KMS-11 (cell line): ENCODE measurements around the gene OR51L1.

Experiments used
- H2AFZ ChIP-seq: fragments of 200-600 bp; sonication (generic); 2 replicates; pipeline ENCODE4 v1.6.1; 2016; ENCODE audit warnings: antibody characterized with exemption, mixed run types, low read depth
- H3K27ac ChIP-seq: fragments of 200-600 bp; sonication (generic); 2 replicates; pipeline ENCODE4 v1.6.1; 2016; ENCODE audit warnings: mild to moderate bottlenecking, mixed run types
- H3K27me3 ChIP-seq: fragments of 200-600 bp; sonication (generic); 2 replicates; pipeline ENCODE4 v1.6.1; 2017; ENCODE audit warnings: mild to moderate bottlenecking, low read depth, mixed run types, moderate library complexity; ENCODE audit not compliant: insufficient read depth
- H3K36me3 ChIP-seq: fragments of 200-600 bp; sonication (generic); 2 replicates; pipeline ENCODE4 v1.6.1; 2017; ENCODE audit warnings: mild to moderate bottlenecking, mixed run types; ENCODE audit not compliant: insufficient read depth
- H3K4me1 ChIP-seq: fragments of 200-600 bp; sonication (generic); 2 replicates; pipeline ENCODE4 v1.6.1; 2016; ENCODE audit warnings: mild to moderate bottlenecking, low read depth, mixed run types; ENCODE audit not compliant: poor library complexity, severe bottlenecking
- H3K4me2 ChIP-seq: fragments of 200-600 bp; sonication (generic); 2 replicates; pipeline ENCODE4 v1.7.0; 2016; ENCODE audit warnings: mild to moderate bottlenecking, mixed run types
- H3K4me3 ChIP-seq: fragments of 200-600 bp; sonication (generic); IDR thresholded peaks from 2 replicates; pipeline ENCODE4 v1.6.1; 2017; ENCODE audit warnings: low read depth, low read length, mixed read lengths; ENCODE audit not compliant: insufficient read depth
- H3K79me2 ChIP-seq: fragments of 200-600 bp; sonication (generic); 2 replicates; pipeline ENCODE4 v1.6.1; 2016; ENCODE audit warnings: low read depth, mixed run types; ENCODE audit not compliant: insufficient read depth
- H3K9ac ChIP-seq: fragments of 200-600 bp; sonication (generic); 2 replicates; pipeline ENCODE4 v1.6.1; 2016; ENCODE audit warnings: mild to moderate bottlenecking, mixed run types
- H4K20me1 ChIP-seq: fragments of 200-600 bp; sonication (generic); 2 replicates; pipeline ENCODE4 v1.6.1; 2016; ENCODE audit warnings: mild to moderate bottlenecking, mixed run types; ENCODE audit not compliant: insufficient read depth
- CTCF ChIP-seq: fragments of 200-600 bp; sonication (generic); conservative IDR thresholded peaks from 2 replicates; pipeline ENCODE4 v1.6.1; 2017; ENCODE audit warnings: low read depth, mild to moderate bottlenecking, antibody characterized with exemption, low read length, moderate library complexity, mixed read lengths

OR51L1 gene

GRCh38 chr11:5011254-5011653, 16.6 kb downstream of the OR51L1 start:
- Histone ChIP-seq H3K4me2 (no peak overlapping the region), H3K4me3 (no peak overlapping the region), H3K27me3 (no peaks in the 10 kb centered on the region), H3K79me2 (no peaks in the 10 kb centered on the region), H3K9ac (no peak overlapping the region), H3K36me3 (no peaks in the 10 kb centered on the region), H3K4me1 (no peaks in the 10 kb centered on the region), H4K20me1 (no peaks in the 10 kb centered on the region), H3K27ac (no peak overlapping the region), H2AFZ (no peak overlapping the region)
- TF ChIP-seq CTCF = no peak

GRCh38 chr11:5013012-5013411, 18.4 kb downstream of the OR51L1 start:
- H2AFZ ChIP-seq = no peak overlapping the region
- no peak for TF ChIP-seq CTCF
- no peaks in the 10 kb centered on the region for H3K27me3 ChIP-seq
- no peak overlapping the region for H3K27ac ChIP-seq
- no peak overlapping the region for H3K4me3 ChIP-seq
- no peaks in the 10 kb centered on the region for H3K4me1 ChIP-seq
- no peaks in the 10 kb centered on the region for H3K79me2 ChIP-seq
- H4K20me1 ChIP-seq = no peaks in the 10 kb centered on the region
- no peak overlapping the region for H3K4me2 ChIP-seq
- H3K36me3 ChIP-seq = no peaks in the 10 kb centered on the region
- no peak overlapping the region for H3K9ac ChIP-seq

- Histone ChIP-seq H3K27me3 (no peaks in the 10 kb centered on the region), H3K9ac (no peak overlapping the region), H3K36me3 (no peaks in the 10 kb centered on the region), H3K4me3 (no peak overlapping the region), H3K79me2 (no peaks in the 10 kb centered on the region), H3K4me1 (no peaks in the 10 kb centered on the region), H3K27ac (no peak overlapping the region), H4K20me1 (no peaks in the 10 kb centered on the region), H2AFZ (no peak overlapping the region), H3K4me2 (no peak overlapping the region)
- TF ChIP-seq CTCF = no peak
Observed at GRCh38 chr11:5021996-5022395, 27.3 kb downstream of the OR51L1 start.

- Histone ChIP-seq H4K20me1 (no peaks in the 10 kb centered on the region), H3K4me2 (no peak overlapping the region), H3K4me3 (no peak overlapping the region)
Observed at GRCh38 chr11:5036669-5037068, 42.0 kb downstream of the OR51L1 start.

More at GRCh38 chr11:5036669-5037068, 42.0 kb downstream of the OR51L1 start:
- no peak overlapping the region for H2AFZ ChIP-seq
- H3K27ac ChIP-seq = no peak overlapping the region
- no peaks in the 10 kb centered on the region for H3K27me3 ChIP-seq
- H3K79me2 ChIP-seq = no peaks in the 10 kb centered on the region
- no peaks in the 10 kb centered on the region for H3K4me1 ChIP-seq
- no peak for TF ChIP-seq CTCF
- no peak overlapping the region for H3K9ac ChIP-seq
- no peaks in the 10 kb centered on the region for H3K36me3 ChIP-seq
